Measurements from ENCODE around the gene TSPAN12. TPM values are rescaled to one million over a fixed set of nuclear protein-coding genes. Genes with fewer than 3 reads are reported as not detected.
"Not testable (repeated sequence)": the region's sequence is repeated elsewhere in the genome, so short reads cannot be mapped to it uniquely, and the experiment has no call there.

Gene TSPAN12
- polyA plus RNA-seq, 1 donor: 67.6 TPM

DNA sequence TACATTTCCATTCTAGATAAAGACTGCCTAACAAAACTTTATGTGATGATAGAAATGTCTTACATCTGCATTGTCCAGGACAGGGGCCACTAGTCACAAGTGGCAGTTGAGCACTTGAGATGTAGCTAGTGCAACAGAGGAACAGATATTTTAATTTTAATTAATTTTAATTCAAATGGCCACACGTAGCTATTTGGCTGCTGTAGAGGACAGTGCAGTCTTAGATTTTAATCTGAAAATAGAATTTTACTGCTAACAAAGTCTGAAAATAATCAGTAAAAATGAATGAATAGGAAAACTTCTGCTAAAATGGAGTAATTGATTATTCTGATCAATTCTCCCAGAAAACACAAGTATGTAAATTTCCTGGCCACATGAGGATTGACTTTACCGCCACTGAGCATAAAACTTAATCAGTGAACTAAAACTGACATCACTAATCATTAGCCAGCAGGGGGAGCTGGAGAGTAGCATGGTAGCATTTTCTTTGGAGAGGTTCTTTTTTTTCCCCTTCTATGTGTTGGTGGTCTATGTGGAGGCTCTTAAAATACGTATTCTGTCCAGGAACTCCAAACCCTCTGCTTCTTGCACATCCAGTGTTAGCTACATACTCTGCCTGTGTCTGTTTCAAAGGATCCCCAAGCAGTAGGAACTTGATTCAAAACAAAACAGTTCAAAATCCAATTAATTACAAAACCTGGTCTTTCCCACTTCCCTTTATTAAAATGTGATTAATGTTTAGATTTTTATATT lies 52.1 kb downstream of the TSPAN12 start:
- DNase-seq (ENCODE audit: low read depth): peak; percentile 26

DNA sequence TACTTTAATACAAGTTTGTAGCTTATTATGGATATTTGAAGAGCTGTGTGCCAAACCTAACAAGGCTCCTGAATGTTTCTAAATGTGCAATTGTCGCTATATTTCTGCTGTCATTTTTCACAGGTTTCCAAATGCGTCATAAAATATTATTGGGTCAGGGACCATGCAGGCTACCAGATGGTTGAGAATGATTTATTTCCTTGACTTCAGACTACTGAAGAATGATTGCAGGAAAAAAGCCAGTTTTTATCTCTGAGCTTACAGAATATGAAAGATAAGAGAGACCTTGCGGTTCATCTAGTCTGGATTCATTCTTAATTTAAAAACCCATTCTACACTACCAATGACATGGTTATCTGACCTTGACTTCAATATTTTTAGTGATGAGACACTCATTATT lies 55.2 kb downstream of the TSPAN12 start:
- DNase-seq (ENCODE audit: low read depth): no peak

DNA sequence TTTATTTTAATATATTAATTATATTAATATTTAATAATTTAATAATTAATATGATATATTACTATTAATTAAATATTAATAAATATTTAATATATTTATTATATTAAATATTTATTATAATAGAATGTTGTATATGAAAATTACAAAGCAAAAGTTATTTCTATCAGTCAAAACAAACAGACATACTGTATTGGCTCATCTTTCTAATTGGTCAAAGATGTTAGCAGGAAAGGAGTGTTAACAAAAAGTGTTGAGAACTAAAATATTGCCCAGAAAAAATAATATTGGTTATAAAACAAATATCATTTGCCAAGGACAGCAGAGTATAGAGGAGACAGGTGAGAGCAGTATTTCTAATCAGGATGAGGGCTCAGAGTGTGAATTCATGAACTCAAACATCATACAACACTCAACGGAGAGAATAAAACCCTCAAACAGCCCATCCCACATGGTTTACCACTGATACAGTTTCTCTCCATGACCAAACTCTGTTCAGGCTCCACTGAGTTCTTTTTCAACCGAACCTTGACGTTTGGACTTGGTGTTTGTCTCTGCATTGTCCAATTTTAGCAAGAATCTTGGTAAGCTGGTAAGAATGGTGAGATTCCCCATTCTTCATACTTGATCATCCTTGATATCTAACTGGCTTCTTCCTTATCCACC lies 58.0 kb downstream of the TSPAN12 start:
- DNase-seq (ENCODE audit: low read depth): no peak

DNA sequence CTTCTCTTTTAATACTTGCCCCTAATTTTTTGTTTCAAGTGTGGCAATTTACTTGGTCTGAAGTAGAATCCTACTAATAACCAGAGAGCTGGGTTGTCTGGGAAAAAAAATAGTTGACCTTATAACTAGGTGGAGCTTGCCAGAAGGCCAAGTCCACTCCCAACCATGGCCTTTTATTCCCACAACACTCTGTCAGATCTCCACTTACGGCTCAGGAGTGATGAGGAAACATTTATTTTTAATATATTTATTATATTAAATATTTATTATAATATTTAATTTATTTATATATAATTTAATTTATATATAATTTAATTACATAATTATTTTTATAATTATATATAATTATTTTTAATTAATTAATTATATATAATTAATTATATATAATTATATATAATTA lies 58.8 kb downstream of the TSPAN12 start:
- no peak for DNase-seq (ENCODE audit: low read depth)

DNA sequence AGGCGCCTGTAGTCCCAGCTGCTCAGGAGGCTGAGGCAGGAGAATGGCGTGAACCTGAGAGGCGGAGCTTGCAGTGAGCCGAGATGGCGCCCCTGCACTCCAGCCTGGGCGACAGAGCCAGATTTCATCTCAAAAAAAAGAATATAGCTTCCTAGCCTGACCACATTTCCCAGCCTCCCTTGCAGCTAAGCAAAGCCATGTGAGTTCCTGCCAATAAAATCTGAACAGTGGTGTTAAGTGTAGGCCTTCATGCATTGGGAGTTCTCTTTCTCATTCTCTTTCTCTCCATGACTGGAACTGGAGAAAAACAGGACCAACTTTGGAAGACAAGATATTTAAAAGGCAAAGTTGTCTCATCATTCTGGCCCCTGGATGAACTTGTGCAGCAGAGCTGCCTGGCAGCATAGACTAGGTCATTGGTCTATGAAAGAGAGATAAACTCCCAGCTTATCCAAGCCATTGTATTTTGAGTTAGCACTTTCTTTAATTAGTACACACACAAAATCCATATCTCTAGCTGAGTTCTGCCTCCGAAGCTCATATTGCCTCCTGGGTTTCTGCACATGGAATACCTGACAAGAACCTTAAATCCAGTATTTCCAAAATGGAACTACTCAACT lies 60.8 kb downstream of the TSPAN12 start:
- DNase-seq (ENCODE audit: low read depth): no peak

DNA sequence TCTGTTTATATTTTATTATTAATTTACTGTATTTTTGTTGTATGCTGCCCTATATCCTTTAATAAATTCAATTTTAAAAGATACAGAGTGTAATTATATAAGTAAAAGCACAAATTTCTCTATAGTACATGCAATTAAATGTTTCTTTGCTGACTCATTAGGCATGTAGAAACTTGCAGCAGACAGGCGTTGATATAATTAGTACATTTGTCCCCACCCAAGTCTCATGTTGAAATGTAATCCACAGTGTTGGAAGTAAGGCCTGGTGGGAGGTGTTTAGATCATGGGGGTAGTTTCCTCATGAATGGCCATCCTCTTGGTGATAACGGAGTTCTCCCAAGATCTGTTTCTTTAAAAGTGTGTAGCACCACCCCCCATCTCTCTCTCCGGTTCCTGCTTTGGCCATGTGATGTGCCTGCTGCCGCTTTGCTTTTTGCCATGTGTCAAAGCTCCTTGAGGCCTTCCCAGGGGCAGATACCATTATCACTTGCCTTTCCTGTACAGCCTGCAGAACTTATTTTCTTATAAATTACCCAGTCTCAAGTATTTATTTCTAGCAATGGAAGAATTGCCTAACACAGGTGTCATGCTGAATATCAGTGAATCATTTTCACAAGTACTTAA lies 63.7 kb downstream of the TSPAN12 start:
- DNase-seq (ENCODE audit: low read depth): no peak

DNA sequence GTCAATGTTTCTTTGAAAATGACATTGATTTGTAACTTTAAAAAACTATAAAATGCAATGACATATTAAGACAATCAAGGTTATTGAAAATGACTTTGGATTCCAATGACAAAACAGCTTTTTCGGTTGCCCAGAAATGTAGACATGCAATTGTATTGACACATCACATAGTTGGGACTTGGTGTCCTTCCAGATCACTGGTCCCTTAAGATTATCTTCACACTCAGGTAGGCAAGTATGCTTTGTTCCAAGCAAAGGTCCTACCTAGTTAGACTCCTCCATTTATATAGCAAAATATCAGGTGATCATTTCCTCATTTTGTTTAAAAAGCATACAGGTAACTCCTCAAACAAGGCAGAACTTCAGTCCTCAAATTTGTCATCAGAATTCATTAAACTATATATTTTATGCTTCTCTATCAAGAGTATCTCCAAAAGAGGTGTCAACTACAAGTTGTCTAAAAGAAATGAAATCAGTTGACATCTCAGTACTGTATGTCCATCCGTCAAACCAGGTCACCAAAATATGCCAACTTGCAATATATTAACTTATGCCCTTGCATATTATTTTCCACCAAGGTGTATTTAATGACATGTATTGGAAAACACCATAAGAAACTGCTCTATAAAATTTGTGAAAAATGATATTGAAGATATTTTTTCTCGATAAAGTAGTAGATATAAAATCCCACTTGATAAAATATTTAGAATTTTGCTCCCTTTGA lies 64.6 kb downstream of the TSPAN12 start:
- DNase-seq (ENCODE audit: low read depth): no peak

DNA sequence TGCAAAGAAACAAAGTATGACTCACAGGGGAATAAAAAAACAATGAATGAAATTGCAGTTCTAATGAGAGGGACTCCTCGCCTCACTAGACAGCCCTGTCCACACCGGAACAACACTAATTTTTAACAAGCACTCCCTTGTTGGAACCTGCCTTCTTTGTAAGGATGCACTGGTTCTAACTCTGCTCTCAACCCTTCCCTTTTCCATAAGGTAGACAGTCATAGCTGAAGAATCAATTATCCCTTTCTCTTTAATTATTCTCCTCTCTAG lies 65.1 kb downstream of the TSPAN12 start:
- DNase-seq (ENCODE audit: low read depth): no peak

DNA sequence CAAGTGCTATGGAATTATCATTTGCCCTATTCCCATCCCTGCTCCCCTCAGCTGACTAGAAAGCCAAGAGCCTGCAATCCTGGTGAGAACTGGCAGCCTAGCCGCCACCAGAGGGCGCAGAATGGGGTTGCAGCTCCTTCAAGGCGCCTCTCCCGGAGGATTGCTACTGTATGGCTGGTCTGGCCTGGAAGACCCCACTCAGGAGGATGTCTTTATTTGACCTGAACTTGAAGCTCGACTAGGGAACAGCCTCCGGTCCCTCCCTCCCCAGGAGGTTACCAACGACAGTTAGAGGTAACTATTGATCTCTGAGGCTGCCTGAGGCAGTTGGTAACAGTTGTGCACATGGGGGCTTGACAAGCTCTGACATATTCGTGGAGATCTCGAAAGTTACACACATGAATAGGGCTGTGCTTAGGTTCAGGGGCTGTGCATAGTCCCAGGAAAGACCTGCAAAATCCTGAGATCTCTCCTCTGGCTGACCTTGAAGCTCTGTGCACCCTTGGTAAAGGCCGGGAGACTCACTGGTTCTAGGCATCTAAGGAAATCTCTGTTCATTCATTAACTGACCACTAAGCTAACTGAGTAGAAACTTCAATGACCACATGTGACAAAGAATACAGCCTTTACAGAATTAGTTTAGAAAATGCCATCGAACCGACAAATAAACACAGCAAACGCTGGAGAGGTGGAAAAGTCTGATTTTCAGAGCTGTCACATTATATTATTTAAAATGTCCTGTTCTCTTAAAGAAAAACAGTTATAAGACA lies 65.7 kb downstream of the TSPAN12 start:
- DNase-seq (ENCODE audit: low read depth): no peak

DNA sequence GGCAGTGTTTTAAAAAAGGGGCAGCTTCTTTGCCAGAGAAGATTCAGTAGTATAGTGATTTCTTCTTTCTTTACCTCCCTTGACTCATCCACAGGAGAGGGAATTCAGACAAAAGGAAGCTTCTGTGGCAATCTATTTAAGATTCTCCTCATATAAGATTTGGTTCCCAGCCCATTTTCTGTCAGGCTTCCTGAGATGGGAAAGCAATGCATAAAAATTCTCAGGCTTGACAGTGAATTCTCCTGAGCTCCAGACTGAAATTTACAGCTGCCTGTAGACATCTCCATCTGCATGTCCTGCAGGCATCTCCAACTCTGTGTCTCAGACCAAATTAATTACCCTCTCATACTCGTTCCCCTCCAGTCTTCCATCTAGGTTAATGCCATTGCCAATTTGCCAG lies 72.8 kb downstream of the TSPAN12 start:
- DNase-seq (ENCODE audit: low read depth): no peak

DNA sequence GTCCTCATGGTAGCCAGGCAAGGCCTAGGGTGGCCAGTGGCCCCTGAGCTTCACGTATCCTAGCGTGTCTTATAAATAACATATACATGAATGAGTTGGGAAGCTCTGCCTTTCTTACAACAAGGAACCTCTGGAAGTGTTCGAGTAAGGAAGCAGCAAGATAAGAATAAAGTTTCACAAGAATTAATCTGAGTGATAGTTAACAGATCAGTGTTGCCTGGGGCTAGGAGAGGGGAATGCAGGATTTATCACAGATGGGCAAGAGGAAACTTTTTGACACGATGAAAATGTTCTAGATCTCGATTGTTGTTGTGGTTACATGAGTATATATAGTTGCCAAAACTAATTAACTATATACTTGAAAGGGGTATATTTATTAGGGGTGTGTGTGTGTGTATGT lies 74.2 kb downstream of the TSPAN12 start:
- no peak for DNase-seq (ENCODE audit: low read depth)

DNA sequence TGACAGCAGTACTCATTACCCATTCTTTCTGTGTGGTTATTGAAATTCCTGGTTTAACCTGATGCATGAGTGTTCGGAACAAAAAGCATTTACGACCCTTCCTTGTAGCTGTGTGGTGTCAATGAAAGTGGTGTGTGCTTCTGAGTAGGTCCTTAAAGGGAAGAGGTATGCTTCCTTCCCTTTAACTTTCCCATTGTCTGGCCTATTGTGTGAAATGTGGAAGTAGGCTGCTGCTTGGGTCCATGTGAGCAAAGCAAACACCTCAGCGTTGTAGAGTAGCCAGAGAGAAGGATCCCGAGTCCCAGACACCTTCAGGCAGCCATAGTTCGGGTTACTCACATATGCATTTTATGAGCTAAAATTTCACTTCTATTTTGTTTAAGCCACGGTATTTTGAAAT lies 74.7 kb downstream of the TSPAN12 start:
- DNase-seq (ENCODE audit: low read depth): no peak

DNA sequence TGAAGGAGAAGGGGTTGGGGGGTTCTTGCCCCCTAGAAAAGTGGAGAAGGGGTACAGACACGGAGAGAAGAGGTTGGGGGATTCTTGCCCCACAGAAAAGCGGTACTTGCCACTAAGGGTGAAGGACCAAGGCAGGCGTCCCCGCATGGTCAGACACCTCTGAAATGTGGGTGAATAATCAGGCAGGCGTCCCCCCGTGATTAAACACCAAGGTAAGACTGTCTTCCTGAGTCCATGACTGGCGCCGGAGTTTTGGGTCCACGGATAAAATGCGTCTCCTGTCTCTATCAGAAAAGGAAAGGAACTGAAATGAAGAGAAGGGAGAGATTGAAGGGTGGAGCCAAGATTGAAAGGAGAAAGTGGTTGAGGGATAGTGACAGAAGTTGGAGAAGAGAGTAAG lies 76.0 kb downstream of the TSPAN12 start:
- DNase-seq (ENCODE audit: low read depth): not testable (repeated sequence)

DNA sequence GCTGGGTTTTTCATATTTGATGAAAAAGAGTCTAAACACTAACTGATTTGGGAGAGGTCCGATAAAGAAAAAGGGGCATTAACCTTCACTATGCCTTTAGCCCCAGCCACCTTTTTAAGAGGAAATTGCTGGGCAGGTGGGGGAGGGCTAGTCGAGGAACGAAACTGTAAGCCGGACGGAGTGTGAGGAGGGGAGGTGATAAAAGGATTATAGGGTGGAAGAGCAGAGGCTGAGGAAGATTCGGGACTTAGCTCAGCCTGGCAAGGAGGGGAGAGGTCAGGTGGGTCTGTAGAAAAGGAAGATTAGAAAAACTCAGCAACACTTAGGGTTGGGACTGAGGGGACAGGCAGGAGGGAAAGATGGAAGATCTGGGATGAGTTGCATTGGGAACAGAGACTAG lies 77.0 kb downstream of the TSPAN12 start:
- DNase-seq (ENCODE audit: low read depth): no peak

DNA sequence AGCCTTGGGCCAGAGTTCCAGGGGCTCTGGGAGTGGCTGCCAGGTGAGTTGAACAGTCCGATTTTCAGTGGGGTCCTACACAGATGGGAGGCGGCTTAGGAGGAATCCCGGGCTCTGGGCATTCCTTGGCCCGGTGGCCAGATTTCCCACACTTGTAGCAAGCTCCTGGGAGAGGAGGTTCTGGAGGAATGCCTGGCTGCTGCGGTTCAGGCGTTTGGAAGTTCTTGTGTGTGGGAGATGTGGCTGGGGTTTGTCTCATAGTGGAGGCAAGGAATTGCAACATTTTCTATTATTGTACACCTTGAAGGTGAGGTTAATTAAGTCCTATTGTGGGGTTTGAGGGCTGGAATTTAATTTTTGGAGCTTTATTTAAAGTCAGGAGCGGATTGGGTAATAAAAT lies 77.5 kb downstream of the TSPAN12 start:
- DNase-seq (ENCODE audit: low read depth): not testable (repeated sequence)

DNA sequence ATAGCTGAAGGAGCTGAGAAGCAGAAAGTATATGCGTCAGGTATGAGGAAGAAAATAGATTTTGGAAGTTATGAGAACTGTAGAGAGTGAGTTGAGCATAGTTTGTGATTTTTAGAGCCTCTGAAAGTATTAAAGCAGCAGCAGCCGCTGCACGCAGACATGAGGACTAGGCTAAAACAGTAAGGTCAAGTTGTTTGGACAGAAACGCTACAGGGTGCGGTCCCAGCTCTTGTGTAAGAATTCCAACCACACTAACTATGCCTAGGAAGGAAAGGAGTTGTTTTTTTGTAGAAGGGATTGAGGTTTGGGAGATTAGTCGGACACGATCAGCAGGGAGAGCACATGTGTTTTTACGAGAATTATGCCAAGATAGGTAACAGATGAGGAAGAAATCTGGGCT lies 78.9 kb downstream of the TSPAN12 start:
- DNase-seq (ENCODE audit: low read depth): not testable (repeated sequence)

DNA sequence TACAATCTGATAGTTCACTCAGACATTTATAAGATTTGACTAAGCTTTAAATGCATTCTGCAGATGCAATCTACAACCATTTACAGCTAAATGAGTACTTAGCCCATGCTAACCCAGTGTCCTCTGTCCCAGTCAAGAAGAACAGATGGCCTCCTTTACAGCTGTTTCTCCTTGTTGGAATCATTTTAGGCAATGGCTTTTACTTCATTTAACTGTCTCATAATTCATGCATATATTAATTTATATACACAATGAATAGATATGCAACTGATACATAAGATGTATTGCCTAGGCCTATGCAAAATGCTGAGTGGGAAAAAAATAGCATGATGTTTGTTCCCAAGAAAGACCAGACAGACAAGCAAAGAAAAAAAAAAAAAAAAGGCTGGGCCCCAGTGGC lies 82.2 kb downstream of the TSPAN12 start:
- no peak for DNase-seq (ENCODE audit: low read depth)

DNA sequence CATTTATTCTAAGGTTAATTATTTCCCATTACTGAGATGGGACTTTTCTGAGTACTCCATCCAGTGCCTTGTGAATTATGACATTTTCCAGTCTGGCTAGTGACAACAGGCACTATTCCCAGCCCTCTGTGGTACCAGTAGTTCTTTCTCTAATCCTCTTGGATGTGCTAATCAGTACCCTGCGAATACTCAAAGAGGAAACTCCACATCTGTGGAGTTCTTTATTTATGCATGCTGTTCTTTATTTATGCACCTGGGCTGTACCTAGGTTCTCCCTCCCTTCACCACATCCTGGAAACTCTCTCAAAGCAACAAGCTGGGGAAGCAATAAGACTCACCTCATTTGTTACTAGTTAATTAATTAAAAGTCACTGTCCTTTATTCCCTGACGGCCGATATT lies 83.5 kb downstream of the TSPAN12 start:
- no peak for DNase-seq (ENCODE audit: low read depth)

DNA sequence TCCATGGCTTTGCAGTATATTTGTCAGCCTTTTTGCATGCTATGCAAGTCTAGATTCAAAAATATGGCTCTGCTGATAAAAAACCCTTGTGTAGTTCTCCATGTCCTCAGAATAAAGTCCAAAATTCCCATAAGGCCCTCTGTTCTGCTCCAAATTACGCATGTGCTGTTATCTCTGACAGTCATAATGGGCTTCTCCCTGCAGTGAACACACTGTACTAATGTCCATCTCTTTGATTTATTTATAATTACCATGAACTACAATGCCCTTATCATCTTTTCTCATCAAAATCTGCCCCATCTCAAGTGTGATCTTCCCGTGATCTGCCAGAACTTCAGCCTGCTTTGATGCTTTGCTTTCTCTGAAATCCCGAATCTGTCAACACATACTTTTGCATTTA lies 87.7 kb downstream of the TSPAN12 start:
- no peak for DNase-seq (ENCODE audit: low read depth)

DNA sequence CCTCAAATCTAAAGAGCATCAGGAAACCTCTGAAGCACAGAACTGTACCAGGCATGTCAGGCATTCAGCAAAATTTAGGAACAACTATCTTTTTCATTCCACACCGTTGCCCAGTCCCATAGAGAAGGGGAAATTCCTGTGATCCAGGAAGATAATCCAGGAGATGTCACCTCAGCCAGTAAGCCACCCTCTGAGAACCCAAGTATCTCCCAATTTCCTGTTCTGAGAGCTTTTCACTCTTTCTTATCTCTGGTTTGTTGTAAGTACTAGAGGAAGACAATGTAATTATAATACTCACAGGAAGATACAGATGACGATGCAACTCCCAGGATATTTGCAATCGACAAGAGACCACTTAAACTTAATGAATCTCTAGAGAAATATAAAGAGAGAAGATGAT lies 97.1 kb downstream of the TSPAN12 start:
- DNase-seq (ENCODE audit: low read depth): no peak

DNA sequence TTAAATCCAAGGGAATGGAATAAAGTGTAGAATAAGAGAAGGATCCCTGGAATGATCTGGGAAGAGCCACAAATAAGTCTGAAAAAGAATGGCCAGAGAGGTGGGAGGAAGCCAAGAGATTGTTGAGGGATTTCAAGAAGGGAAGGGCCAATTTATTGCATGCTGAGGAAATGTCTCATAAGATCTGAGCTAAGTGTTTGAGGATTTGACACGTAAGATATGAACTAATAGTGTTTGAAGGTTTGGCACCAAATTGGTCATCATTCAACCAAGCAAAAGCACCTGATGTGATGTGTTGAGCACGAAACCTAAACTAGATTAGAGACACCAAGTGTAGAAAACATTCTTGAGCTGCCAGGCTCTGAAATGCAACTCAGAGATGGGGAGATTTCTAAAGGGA lies 97.9 kb downstream of the TSPAN12 start:
- no peak for DNase-seq (ENCODE audit: low read depth)

DNA sequence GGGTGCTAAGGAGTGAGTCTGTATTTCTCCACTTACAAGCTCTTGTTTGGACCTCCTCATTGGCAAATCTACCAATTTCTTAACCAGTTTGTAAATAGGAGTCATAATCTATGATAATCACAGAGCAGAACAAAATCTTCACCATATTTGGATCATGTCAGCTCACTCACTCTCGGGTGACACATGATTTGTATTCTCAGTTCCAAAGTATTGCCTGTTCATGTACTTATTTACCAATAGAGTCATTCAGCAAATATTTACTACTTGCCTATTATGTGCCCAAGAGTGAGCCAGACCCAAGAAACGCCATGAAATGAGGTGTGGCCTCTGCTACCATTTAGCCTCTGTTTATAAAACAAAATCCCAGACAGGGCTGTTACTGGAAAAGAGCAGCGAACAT lies 114.8 kb downstream of the TSPAN12 start:
- DNase-seq (ENCODE audit: low read depth): no peak
